Measurements from ENCODE around the gene KYAT1. TPM values are rescaled to one million over a fixed set of nuclear protein-coding genes. Genes with fewer than 3 reads are reported as not detected.
A peak's percentile ranks its signal among the peaks of the same experiment; 100 is the strongest.

Gene KYAT1
- total RNA-seq, 1 experiment from 2014 or later: 27.6 TPM

DNA sequence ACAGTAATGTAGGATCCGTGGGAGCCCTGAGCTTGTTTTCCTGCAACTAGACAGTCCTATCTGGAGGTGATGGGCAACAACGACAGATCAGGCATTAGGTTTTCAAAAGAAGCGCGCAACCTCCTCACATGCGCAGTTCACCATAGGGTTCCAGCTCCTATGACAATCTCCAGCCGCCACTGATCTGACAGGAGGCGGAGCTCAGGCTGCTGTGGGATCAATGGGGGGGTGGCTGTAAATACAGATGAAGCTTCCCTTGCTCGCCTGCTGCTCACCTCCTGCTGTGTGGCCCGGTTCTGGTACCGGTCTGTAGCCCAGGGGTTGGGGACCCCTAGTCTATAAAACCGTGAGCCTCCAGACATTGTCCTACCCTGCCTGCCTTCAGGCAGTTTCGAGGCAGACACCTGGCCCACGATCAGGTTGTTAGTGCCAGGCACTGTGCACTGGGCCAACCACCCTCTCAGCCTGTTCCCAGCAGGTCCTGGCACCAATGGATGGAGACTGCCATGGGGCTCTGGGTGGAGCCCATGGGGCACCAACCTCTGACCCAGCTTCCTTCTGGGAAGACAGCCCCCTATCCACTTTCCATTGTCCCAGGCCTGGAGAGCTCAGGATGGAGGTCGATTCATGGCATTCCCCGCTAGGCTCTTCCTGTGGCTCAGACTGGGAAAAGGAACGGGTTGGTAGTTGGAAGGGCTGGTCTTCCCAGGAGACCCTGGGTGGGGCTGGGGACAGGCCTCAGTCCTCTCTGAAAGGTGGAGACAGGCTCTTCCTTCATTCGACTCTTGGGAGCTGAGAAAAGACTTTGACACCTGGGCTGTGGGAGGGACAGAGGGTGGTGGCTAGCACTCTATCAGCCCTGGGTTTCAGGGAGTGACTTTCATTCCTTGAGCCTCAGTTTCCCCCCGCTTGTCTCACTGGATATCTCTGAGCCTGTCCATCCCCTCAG is 61.8 kb downstream of the KYAT1 start:
- H3K4me3 ChIP-seq: no peak overlapping the region
- no peak for DNase-seq
- peak overlapping the region; percentile 98 for H3K4me2 ChIP-seq
- no TSS peak for BruUV-seq (replicated peaks)
- intact Hi-C loops (cut with micrococcal nuclease; ENCODE audit: unreplicated experiment): loop anchor here (10.0 kb wide), 1 partner anchor 95 kb away; the partner anchor contains the start of gene ZDHHC12
- H3K27ac ChIP-seq: no peak overlapping the region
- CTCF ChIA-PET: interaction anchor here (0.6 kb wide), 1 partner anchor 35 kb away, joined by 4 read pairs; no protein-coding TSS in a partner anchor
- POLR2A ChIA-PET (ENCODE audit: unreplicated experiment): interaction anchor here (0.5 to 0.6 kb wide), 2 partner anchors 28 to 1705 kb away, joined by 4 read pairs; no protein-coding TSS in a partner anchor
- no peaks in the 10 kb centered on the region for H3K79me2 ChIP-seq (ENCODE audit: low read depth)
- H3K9me2 ChIP-seq (ENCODE audit: insufficient read depth): no peaks in the 10 kb centered on the region
- no peaks in the 10 kb centered on the region; the same call in 1 of the 2 replicates for H3K36me3 ChIP-seq (ENCODE audit: low read depth)
- TF ChIP-seq, protein P1, sequence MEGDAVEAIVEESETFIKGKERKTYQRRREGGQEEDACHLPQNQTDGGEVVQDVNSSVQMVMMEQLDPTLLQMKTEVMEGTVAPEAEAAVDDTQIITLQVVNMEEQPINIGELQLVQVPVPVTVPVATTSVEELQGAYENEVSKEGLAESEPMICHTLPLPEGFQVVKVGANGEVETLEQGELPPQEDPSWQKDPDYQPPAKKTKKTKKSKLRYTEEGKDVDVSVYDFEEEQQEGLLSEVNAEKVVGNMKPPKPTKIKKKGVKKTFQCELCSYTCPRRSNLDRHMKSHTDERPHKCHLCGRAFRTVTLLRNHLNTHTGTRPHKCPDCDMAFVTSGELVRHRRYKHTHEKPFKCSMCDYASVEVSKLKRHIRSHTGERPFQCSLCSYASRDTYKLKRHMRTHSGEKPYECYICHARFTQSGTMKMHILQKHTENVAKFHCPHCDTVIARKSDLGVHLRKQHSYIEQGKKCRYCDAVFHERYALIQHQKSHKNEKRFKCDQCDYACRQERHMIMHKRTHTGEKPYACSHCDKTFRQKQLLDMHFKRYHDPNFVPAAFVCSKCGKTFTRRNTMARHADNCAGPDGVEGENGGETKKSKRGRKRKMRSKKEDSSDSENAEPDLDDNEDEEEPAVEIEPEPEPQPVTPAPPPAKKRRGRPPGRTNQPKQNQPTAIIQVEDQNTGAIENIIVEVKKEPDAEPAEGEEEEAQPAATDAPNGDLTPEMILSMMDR (conservative IDR thresholded peaks at IDR 0.05): no peak
- no peak for TF ChIP-seq EZH2 (IDR thresholded peaks at IDR 0.05; ENCODE audit: low read depth)
- H3F3A ChIP-seq (ENCODE audit: insufficient read depth, low read depth): peaks cover 1% of the 10 kb centered on the region; the same call in 1 of the 2 replicates
- H3K9me3 ChIP-seq (ENCODE audit: insufficient read depth, low read depth): no peaks in the 10 kb centered on the region
- H4K20me1 ChIP-seq (ENCODE audit: insufficient read depth): peaks cover 5% of the 10 kb centered on the region; the same call in 1 of the 2 replicates
- H2AFZ ChIP-seq: no peak overlapping the region
- peaks cover 7% of the 10 kb centered on the region; the same call in 1 of the 2 replicates for H3K4me1 ChIP-seq (replicated peaks; ENCODE audit: insufficient read depth)
- no peaks in the 10 kb centered on the region for H3K27me3 ChIP-seq (ENCODE audit: insufficient read depth, low read depth)

GRCh38 chr9:128818839-128819715 is 62.7 kb downstream of the KYAT1 start:
- H3F3A ChIP-seq (ENCODE audit: insufficient read depth, low read depth): peaks cover 4% of the 10 kb centered on the region; the same call in 1 of the 2 replicates
- H3K79me2 ChIP-seq (ENCODE audit: low read depth): no peaks in the 10 kb centered on the region
- TSS peak; percentile 42 for BruUV-seq (replicated peaks)
- no peak for DNase-seq
- H4K20me1 ChIP-seq (ENCODE audit: insufficient read depth): peaks cover 5% of the 10 kb centered on the region; the same call in 1 of the 2 replicates
- H3K36me3 ChIP-seq (ENCODE audit: low read depth): no peaks in the 10 kb centered on the region
- no peak overlapping the region for H3K27ac ChIP-seq
- H3K4me2 ChIP-seq: peak overlapping the region; percentile 98
- peak overlapping the region; percentile 58 for H3K4me3 ChIP-seq
- no peaks in the 10 kb centered on the region for H3K9me3 ChIP-seq (ENCODE audit: insufficient read depth, low read depth)
- ChIA-PET POLR2A (ENCODE audit: unreplicated experiment) (interaction anchor here (0.6 to 1.1 kb wide), 4 partner anchors 12 to 180 kb away, joined by 3 to 10 read pairs (median 4); no protein-coding TSS in a partner anchor), CTCF (interaction anchor here (0.6 to 1.7 kb wide), 6 partner anchors 78 to 381 kb away, joined by 3 to 6 read pairs (median 4); partner anchors contain the start of genes PKN3, SH3GLB2 and ZDHHC12)
- intact Hi-C loops (cut with micrococcal nuclease; ENCODE audit: unreplicated experiment): loop anchor here (1.0 to 10.0 kb wide), 2 partner anchors 94 to 184 kb away; partner anchors contain the start of gene ZDHHC12
- H2AFZ ChIP-seq: peak overlapping the region; percentile 78; the same call in 1 of the 2 replicates
- H3K27me3 ChIP-seq (ENCODE audit: insufficient read depth, low read depth): no peaks in the 10 kb centered on the region
- no peaks in the 10 kb centered on the region for H3K9me2 ChIP-seq (ENCODE audit: insufficient read depth)
- H3K4me1 ChIP-seq (replicated peaks; ENCODE audit: insufficient read depth): peaks cover 7% of the 10 kb centered on the region; the same call in 1 of the 2 replicates
- TF ChIP-seq EZH2 (IDR thresholded peaks at IDR 0.05; ENCODE audit: low read depth): no peak
- TF ChIP-seq, protein P1 (conservative IDR thresholded peaks at IDR 0.05): no peak

All from PC-9 (cell line).